CD4-positive, alpha-beta T cell treated with Interleukin-17A for 1 hour (primary cell): ENCODE results near the gene ATF7IP.

ENCODE experiments used
- DNase-seq: peaks from one replicate; pipeline ENCODE4 v3.0.0-alpha.2; 2020

ATF7IP gene

GRCh38 chr12:14505626-14506596, 140.4 kb downstream of the ATF7IP start:
- DNase-seq = no peak

GRCh38 chr12:14510574-14510973, 145.1 kb downstream of the ATF7IP start:
- DNase-seq = no peak

- DNase-seq = no peak
Measured at GRCh38 chr12:14514154-14514842, 148.8 kb downstream of the ATF7IP start.

GRCh38 chr12:14514946-14515345, 149.5 kb downstream of the ATF7IP start:
- DNase-seq = no peak

- no peak for DNase-seq
Measured at GRCh38 chr12:14521822-14522221, 156.3 kb downstream of the ATF7IP start.

GRCh38 chr12:14525964-14526363, 160.5 kb downstream of the ATF7IP start:
- DNase-seq = no peak

GRCh38 chr12:14532152-14532551, 166.7 kb downstream of the ATF7IP start:
- no peak for DNase-seq

GRCh38 chr12:14537088-14537487, 171.6 kb downstream of the ATF7IP start:
- no peak for DNase-seq

GRCh38 chr12:14540801-14541462, 175.4 kb downstream of the ATF7IP start:
- DNase-seq = no peak

GRCh38 chr12:14545144-14546124, 180.0 kb downstream of the ATF7IP start:
- DNase-seq = no peak

GRCh38 chr12:14547571-14547970, 182.1 kb downstream of the ATF7IP start:
- no peak for DNase-seq

GRCh38 chr12:14548609-14549008, 183.1 kb downstream of the ATF7IP start:
- DNase-seq = no peak
